Measurements from ENCODE around the gene GARIN5A.

GARIN5A gene

DNA sequence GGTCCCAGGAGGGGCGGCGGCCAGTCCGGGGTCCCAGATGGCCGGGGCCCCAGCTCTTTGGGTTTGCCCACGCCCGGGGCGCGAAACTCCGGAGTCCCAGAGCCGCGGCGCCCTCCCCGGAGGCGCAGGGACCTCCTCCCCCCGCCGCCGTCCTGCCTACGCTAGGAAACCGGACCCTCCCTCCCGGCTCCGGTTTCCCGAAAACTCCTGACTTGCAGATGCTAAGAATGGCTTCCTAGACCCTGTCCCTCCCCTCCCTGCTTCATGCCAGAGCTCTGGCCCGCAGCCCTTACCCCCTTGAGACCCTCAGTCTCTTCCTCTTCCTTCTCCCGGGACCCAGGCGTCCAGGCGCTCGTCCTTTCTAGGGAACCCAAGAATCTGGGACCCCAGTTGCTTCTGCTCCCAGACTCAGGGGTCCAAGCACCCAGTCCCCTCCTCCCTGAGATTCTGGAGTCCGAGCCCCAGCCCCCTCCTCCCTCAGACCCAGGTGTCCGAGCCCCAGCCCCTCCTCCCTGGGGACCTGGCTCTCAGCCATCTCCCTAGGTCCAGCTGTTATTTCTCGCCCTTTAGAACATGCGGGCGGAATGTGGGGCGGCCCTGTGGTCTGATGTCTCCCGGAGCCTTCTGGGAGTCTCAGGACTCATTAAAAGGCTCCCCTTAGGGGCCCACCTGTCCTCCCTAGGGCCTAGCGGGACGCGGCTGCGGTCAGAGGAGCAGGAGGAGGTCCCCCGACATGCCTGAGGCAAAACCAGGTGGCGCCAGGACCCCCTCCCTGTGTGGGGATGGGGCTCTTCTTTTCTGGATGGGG is 44.2 kb downstream of the GARIN5A start, which contains the start of gene MYBPC2:
MYBPC2 (plus strand) TSS at position 672 of the 808 bp plus-strand sequence; CDS start at position 734, 62 bp downstream.
- no peak for DNase-seq

DNA sequence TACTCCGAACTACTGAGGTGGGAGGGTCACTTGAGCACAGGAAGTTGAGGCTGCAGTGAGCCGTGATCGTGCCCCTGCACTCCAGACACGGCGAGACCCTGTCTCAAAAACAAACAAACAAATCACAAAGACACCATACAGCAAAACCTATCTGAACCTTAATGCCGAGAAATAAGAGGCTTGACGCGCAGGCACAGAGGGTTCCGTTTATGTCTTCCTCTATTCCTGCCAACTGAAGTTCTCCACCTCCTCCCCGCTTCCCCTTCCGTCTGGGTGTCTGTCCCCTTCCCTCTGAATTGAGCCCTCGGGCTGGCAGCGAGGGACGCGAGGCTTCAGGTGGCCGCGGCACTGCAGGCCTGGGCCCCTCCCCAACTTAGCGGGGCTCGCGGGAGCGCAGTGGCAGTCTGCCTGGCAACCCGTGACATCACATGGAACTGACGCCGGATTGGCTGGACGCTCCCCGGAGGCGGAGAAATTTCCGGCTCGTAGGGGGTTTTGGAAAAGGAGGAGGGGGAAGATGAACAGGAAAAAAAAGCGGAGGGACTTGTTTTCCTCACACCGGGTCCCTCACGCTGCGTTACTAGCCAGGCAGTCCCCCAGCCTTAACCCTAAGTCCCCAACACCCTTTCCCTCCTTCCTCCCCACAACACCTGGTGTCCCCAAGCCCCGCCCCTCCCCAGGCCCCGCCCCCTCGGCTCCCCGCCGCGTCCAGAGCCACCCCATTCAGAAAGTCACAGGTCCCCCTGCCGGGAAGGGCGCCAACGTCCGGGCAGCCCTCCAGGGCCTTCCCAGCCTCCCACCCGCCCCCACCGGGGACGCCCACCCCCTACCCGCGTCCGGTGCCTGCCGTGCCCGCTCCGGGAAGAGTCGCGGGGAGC is 45.1 kb downstream of the GARIN5A start:
- DNase-seq = peak; percentile 98

DNA sequence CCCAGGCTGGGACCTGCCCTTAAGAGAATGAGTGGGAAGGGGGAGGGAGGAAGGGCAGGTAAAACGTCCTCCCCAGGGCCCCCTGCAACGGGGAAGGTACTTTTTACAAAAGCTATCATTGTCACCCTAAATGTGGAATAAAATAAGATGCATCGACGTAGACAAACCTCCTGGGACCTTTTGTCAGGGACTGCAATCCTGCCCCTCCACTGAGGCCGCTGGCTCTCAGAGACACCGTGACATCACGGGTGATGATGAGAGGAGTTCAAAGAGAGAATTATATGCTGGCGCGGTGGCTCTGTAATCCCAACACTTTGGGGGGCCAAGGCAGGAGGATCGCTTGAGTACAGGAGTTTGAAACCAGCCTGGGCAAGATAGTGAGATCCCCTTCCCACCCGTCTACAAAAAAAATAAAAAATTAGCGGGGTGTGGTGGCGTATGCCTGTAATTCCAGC is 45.7 kb downstream of the GARIN5A start:
- no peak for DNase-seq

DNA sequence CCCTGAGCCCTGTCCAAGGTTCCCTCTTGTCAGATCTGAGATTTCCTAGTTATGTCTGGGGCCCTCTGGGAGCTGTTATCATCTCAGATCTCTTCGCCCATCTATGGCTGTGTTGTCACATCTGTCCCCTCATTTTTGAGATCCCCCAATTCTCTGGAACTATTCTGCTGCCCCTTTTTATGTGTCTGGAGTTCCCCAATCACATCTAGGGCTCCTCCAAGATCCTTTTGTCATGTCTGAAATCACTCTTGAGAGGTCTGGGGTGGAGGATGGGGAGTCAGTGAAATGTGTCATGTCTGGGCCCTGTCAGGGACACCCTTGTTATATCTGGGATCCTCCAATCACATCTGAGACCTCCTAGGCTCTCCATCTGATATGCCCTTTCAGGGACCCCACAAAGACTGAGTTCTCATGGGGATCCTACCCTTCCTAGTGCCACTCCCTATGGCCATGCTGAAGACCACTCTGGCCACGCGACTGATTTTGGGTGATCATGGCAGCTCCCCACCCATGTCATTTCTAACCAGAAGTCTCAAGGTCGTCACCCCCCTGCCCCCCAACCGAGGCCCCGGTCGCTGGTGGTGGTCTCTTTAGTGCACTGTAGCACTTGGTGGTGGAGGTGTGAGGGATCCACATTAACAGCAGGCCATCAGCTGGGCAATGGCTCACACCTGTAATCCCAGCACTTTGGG is 47.7 kb downstream of the GARIN5A start:
- no peak for DNase-seq

DNA sequence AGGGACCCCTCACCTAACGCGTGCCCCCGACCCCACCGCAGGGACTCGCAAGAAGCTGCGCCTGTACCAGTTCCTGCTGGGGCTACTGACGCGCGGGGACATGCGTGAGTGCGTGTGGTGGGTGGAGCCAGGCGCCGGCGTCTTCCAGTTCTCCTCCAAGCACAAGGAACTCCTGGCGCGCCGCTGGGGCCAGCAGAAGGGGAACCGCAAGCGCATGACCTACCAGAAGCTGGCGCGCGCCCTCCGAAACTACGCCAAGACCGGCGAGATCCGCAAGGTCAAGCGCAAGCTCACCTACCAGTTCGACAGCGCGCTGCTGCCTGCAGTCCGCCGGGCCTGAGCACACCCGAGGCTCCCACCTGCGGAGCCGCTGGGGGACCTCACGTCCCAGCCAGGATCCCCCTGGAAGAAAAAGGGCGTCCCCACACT is 48.6 kb downstream of the GARIN5A start:
- DNase-seq = no peak

DNA sequence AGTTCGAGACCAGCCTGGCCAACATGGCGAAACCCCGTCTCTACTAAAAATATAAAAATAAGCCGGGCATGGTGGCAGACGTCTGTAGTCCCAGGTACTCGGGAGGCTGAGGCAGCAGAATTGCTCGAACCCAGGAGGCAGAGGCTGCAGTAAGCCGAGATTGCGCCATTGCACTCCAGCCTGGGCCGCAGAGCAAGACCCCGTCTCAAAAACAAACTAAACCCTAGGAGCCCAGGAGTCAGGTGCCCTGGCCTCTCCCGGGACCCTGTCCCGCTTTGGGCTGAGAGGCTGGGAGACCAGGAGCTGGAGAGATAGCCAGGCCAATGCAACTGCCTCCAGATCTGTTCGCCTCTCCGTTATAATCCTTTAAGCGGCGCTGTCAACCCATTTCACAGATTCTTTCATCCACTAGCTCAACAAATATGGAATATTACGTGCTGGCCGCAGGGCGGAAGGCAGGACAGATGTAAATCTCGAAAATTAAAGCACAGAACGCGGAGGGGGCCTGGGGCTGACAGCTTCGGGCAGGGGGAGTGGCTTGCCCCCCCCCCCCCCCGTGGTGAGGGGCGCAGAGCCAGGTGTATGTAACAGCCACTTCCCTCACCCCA is 49.2 kb downstream of the GARIN5A start:
- DNase-seq = no peak

DNA sequence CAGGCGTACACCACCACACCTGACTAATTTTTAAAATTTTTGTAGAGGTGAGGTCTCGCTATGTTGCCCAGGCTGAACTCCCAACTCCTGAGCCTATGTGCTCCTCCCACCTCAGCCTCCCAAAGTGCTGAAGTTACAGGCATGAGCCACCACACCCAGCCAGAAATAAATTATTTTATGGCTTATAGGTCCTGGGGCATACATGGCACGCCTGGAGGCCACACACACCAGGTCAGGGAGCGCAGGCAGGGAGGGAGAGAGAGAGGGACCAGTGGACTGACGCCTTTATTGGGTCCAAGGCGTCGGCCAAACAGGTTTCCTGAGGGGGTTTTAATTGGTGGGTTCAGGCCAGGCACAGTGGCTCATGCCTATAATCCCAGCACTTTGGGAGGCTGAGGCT is 51.1 kb downstream of the GARIN5A start:
- DNase-seq = no peak

DNA sequence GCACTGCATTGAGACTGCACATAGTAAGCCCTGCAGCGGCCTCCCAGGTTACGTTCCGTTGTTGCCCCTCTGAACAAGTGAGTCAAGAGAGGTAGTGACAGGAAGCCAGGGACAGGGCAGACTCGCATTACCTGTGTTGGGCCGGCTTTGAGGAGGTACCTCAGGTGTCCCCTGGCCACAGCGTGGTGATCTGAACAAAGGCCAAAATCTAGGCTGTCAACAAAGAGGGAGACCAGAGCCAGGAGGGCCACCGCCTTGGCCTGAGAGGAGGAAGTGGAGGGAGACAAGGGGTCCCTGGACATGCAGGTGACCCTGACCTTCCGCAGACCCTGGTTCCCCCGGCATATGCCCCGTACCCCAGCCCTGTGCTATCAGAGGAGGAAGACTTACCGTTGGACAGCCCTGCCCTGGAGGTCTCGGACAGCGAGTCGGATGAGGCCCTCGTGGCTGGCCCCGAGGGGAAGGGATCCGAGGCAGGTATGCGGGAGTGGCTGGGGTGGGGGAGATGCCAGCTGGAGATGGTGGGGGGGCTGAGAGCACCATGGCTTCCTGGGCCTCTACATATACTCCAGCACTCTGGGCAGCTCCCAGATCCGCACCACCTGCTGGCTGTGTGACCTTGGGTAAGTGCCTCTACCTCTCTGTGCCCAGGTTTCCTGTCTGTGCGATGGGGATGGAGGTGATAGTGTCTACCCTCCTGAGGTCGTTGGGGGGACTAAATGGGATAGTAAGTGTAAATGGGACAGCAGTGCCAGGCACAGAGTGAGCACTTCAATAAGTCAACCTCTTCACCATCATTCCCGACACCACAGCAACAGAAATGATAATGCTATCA is 53.2 kb downstream of the GARIN5A start:
- no peak for DNase-seq

DNA sequence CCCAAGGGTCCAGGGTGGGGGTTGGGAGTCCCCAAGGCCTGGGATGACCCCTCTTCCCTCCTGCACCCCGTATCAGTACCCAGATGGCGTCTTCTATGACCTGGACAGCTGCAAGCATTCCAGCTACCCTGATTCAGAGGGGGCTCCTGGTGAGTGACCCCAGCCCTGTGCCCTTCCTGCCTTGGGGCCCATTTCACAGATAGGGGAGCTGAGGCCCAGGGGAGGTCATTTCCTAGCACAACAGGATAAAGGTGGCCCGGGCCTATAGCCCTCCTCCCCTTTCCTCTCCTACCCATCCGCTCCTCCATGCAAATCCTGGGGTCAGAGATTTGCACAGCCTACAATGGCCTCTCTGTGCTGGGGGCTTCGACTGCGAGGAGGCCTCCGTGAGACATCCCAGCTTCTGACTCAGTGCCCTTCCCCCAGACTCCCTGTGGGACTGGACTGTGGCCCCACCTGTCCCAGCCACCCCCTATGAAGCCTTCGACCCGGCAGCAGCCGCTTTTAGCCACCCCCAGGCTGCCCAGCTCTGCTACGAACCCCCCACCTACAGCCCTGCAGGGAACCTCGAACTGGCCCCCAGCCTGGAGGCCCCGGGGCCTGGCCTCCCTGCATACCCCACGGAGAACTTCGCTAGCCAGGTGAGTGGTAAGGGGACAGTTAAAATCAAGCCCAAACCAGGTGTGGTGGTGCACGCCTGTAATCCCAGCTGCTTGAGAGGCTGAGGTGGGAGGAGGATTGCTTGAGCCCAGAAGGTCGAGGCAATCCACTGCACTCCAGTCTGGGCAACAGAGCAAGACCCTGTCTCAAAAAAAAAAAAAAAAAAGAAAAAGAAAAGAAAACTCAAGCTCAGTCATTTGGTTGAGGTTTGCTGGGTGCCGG is 54.0 kb downstream of the GARIN5A start:
- no peak for DNase-seq

DNA sequence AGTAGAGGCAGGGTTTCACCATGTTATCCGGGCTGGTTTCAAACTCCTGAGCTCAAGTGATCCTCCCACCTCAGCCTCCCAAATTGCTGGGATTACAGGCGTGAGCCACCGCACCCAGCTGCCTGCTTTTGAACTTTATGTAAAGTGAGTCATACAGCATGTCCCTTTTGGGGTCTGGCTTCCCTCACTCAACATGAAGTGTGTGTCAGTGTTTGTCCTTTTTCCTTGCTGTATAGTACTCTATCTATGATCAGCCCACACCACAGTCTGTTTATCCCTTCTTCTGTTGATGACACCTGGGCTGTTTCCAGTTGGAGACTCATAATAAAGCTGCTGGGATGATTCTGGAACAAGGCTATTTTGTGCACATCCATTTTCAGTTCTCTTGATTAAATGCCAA is 55.8 kb downstream of the GARIN5A start:
- DNase-seq = no peak

DNA sequence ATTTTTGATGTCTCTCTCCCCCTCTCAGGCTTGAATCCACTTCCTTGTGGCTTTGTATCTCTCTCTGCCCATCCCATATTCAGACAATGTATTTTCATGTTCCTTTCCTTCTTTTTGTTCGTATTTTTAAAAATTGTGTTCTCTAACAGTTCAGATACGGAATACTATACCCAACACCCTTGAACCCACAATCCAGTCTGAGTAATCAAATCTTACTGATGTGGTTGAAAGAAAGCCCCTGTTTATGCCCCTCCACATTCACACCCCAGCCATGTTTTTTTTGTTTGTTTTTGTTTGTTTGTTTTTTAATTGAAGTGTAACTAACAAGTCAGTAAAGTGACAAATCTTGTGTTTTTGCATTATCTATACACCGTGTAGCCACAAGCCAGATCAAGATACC is 56.5 kb downstream of the GARIN5A start:
- DNase-seq = no peak

DNA sequence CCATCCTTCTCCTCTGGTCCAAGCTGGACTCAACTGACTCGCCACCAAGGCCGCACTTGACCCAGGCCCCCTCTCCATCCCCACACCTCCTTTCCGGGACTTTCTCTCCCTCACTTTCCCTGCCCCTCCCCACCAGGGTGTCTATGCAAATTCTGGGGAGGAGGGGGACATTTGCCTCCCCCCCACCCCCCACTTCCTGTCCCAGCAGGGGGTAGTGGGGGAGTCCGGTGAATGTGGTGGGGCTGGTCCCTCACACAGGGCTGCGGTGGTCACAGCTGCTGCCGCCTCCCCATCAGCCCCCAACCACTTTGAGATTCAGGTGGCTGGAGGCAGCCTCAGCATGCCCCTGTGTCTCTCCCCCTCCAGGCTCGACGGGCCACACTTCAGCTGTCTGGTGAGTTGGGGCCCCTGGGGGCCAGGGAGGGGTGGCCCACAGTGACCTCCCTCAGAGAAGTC is 57.0 kb downstream of the GARIN5A start:
- no peak for DNase-seq

DNA sequence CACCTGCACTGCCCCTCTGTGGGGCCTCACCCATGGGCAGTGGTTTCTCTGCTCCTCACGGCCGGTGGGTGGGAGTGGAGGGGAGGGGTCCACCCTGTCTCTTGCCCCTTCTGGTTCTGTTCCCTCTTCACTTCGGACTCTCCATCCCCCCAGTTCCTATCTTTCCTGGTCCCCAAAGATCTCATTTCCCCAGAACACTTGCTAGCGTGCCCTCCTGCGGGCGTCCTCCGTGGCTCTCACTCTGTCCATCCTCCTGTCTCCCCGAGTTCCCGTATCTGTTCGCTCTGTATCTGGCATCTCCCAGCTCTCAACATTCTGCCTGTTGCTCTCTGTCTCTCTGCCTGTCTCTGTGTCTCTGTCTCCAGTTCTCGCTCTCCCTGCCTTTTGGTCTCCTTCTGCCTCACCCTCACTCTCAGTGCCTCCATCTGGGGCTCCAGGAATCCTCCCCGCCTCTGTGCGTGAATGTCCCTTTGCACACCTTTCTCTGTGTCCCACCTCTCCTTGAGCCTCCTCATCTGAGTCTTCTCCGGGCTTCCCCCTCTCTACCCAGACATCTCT is 57.5 kb downstream of the GARIN5A start:
- no peak for DNase-seq

DNA sequence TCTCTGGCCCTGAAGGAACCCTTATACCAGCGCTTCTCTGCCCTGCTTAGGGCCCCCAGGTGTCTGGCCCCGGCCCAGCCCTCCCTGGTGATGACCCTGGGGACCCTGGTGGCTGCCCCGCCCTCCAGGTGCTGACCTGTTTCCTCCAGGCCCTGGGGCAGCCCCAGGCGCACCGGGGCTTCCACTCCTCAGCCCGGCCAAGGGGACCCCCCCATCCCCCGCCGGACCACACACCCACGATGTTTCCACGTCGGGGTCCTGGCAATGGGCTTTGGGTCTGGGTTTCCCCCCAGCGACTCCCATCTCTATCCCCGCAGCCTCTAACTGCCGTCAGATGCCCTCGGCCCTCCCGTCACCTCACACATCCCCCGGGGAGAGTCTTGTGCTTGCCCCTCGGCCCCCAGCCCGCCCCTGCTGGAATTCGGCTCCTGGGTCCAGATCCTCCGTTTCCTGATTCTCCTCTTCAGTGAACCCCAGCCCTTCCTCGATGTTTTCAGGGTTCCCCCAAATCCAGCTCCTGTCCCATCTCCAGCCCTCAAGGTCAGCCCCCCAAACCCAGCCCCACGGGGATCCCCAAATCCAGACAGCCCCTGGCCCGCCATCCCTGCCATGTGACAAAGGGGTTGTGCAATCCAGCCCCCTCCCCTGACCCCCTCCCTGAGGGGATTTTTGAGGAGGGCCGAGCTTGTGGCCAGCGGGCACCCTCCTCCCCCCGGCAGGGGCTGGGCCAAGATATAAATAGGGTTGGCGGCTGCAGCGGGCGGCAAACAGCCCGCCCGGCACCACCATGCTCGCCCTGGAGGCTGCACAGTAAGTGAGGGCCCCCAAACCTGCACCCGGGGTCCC is 58.2 kb downstream of the GARIN5A start, which contains the start of gene SPIB:
SPIB (plus strand) TSS at position 763 of the 846 bp plus-strand sequence; CDS start at position 788, 25 bp downstream.
- DNase-seq = no peak

DNA sequence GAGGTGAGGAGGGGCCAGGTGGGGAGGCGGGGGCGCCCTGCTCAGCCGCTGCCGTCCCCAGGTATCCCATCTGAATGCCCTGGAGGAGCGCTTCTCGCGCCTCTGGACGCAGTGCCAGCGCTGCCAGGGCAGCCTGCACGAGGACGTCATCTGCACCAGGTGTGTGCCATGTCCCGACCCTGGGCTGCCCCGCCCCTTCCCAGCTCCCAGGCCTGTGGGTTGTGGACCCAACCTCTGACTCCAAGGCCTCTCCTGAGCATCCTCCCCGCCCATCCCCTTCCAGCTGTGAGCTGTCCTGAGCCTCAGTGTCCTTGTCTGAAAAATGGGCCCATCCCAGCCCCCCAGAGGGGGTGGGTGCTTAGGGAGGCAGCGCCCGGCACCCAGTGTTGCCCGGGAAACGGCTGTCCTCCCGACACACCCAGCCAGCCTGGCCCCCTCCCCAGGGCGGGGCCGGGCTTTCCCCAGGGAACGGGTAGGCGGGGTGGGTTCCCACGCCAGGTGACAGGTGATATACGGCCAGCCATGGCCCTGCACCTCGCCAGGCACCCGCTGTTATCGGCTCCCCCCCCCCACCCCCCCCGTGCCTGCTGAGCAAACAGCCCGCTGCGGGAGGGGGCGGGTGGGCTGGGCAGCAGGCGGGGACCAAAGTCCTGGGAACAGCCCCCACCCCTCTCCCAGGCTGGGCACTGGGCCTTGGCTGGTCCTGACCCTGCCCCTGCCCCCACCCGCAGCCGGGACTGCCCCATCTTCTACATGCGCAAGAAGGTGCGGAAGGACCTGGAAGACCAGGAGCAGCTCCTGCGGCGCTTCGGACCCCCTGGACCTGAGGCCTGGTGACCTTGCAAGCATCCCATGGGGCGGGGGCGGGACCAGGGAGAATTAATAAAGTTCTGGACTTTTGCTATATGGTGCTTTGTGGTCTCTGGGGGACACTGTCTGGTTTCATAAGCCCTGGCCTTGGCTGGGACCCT is 59.3 kb downstream of the GARIN5A start:
- no peak for DNase-seq

All from activated CD8-positive, alpha-beta memory T cell treated with anti-CD3 and anti-CD28 coated beads, Interleukin-2, amount 50 U/mL, for 48 hours (primary cell).